ENCODE results near the gene ZFTA. TPM values are rescaled to one million over a fixed set of nuclear protein-coding genes. Genes with fewer than 3 reads are reported as not detected.

Gene ZFTA
- total and polyA plus RNA-seq, 4 donors: 1.7 to 12.1 (median 6.8) TPM

DNA sequence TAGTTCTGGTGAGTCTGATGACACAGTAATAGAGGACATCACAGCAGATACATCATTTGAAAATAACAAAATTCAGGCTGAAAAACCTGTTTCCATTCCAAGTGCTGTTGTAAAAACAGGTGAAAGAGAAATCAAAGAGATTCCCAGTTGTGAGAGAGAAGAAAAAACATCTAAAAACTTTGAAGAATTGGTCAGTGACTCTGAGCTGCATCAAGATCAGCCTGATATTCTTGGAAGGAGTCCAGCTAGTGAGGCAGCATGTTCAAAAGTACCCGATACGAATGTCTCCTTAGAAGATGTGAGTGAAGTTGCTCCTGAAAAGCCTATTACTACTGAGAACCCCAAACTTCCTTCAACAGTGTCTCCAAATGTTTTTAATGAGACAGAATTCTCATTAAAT lies 48.6 kb downstream of the ZFTA start (continued):
- TF ChIP-seq, protein P1, sequence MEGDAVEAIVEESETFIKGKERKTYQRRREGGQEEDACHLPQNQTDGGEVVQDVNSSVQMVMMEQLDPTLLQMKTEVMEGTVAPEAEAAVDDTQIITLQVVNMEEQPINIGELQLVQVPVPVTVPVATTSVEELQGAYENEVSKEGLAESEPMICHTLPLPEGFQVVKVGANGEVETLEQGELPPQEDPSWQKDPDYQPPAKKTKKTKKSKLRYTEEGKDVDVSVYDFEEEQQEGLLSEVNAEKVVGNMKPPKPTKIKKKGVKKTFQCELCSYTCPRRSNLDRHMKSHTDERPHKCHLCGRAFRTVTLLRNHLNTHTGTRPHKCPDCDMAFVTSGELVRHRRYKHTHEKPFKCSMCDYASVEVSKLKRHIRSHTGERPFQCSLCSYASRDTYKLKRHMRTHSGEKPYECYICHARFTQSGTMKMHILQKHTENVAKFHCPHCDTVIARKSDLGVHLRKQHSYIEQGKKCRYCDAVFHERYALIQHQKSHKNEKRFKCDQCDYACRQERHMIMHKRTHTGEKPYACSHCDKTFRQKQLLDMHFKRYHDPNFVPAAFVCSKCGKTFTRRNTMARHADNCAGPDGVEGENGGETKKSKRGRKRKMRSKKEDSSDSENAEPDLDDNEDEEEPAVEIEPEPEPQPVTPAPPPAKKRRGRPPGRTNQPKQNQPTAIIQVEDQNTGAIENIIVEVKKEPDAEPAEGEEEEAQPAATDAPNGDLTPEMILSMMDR (IDR thresholded peaks at IDR 0.05; ENCODE audit: low read depth, low read length, missing input control): no peak
- TF ChIP-seq YY1 (IDR thresholded peaks at IDR 0.05) (no peak), RXRA (IDR thresholded peaks at IDR 0.05) (no peak), GABPA (IDR thresholded peaks at IDR 0.05 in 1 of 2, conservative IDR thresholded peaks at IDR 0.05 in 1 of 2) (no peak), HNF4G (IDR thresholded peaks at IDR 0.05) (no peak), FOXA2 (IDR thresholded peaks at IDR 0.05) (no peak)

DNA sequence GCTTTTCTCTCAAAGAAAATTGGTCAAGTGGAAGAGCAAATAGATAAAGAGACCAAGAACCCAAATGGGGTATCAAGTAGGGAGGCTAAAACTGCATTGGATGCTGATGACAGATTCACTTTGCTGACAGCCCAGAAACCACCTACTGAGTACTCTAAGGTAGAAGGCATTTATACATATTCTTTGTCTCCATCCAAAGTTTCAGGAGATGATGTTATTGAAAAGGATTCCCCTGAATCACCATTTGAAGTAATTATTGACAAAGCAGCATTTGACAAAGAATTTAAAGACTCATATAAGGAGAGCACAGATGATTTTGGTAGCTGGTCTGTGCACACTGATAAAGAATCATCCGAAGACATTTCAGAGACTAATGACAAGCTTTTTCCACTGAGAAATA lies 49.6 kb downstream of the ZFTA start:
- H3K27ac ChIP-seq (ENCODE audit: low read depth in 1 of 2, low read length in 2 of 2): no peak overlapping the region
- no peak overlapping the region for H3K9ac ChIP-seq (ENCODE audit: low read depth in 1 of 2, low read length in 2 of 2)
- no peaks in the 10 kb centered on the region for H3K27me3 ChIP-seq (ENCODE audit: control insufficient read depth in 4 of 4, insufficient read depth in 4 of 4, low read length in 3 of 4)
- H3K36me3 ChIP-seq (ENCODE audit: control insufficient read depth in 4 of 4, insufficient read depth in 3 of 4, low read depth in 1 of 4, low read length in 3 of 4): peaks cover 0 to 3% (median 0%) of the 10 kb centered on the region in 4 donors
- no peaks in the 10 kb centered on the region for H3K9me3 ChIP-seq (ENCODE audit: control insufficient read depth in 4 of 4, low read length in 3 of 4)
- H3K4me3 ChIP-seq (ENCODE audit: low read depth in 1 of 3, low read length in 3 of 3): no peak overlapping the region
- DNase-seq (ENCODE audit: low spot score): no peak
- H3K4me1 ChIP-seq (ENCODE audit: control insufficient read depth in 4 of 4, insufficient read depth in 4 of 4, low read length in 3 of 4): peaks cover 0 to 1% (median 0%) of the 10 kb centered on the region in 4 donors
- WGBS: 82% methylated on average over 1 of the region's 1 CpG
- TF ChIP-seq JUND (IDR thresholded peaks at IDR 0.05) (no peak), SP1 (IDR thresholded peaks at IDR 0.05) (no peak), RAD21 (IDR thresholded peaks at IDR 0.05) (no peak), FOXA1 (IDR thresholded peaks at IDR 0.05) (no peak), REST (IDR thresholded peaks at IDR 0.05) (no peak), HNF4A (conservative IDR thresholded peaks at IDR 0.05) (no peak), FOXA2 (IDR thresholded peaks at IDR 0.05) (no peak), NR2F2 (IDR thresholded peaks at IDR 0.05) (no peak)
- TF ChIP-seq, protein P2, sequence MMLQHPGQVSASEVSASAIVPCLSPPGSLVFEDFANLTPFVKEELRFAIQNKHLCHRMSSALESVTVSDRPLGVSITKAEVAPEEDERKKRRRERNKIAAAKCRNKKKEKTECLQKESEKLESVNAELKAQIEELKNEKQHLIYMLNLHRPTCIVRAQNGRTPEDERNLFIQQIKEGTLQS (IDR thresholded peaks at IDR 0.05): no peak
- TF ChIP-seq, protein P1 (IDR thresholded peaks at IDR 0.05; ENCODE audit: low read depth, low read length, missing input control): no peak

Small RNA genes lying within 50 kb of the gene (small RNA-seq; reads per million reads assigned to genes)
- gene RN7SL596P: not detected

Other genes starting within 250 kb of the ZFTA start
- 10 to 100 TPM in 1 of 2 donors, 1 to 10 TPM in 1; 4.4 to 23.8 TPM for gene PLAAT4, start 232.0 kb downstream of the ZFTA start, total RNA-seq
- 10 to 100 TPM; 65.9 to 86.4 TPM for gene PLAAT4, start 232.0 kb downstream of the ZFTA start, polyA plus RNA-seq
- not detected for gene PLAAT2, start 205.4 kb downstream of the ZFTA start, total RNA-seq
- gene PLAAT2, start 205.4 kb downstream of the ZFTA start, polyA plus RNA-seq: under 1 TPM; 0.32 to 0.44 TPM
- gene PLAAT3, start 154.3 kb downstream of the ZFTA start, total RNA-seq: 10 to 100 TPM; 13.4 to 18.9 TPM
- 10 to 100 TPM; 89.6 to 90.1 TPM for gene PLAAT3, start 154.3 kb downstream of the ZFTA start, polyA plus RNA-seq
- 10 to 100 TPM; 24.5 to 33.6 TPM for gene ATL3, start 97.4 kb downstream of the ZFTA start, total RNA-seq
- 1 to 10 TPM; 5.9 to 7.9 TPM for gene ATL3, start 97.4 kb downstream of the ZFTA start, polyA plus RNA-seq
- gene RTN3, start 87.3 kb downstream of the ZFTA start, total RNA-seq: 10 to 100 TPM; 29.7 to 31.0 TPM
- gene RTN3, start 87.3 kb downstream of the ZFTA start, polyA plus RNA-seq: 10 to 100 TPM; 31.9 to 49.3 TPM
- gene SPINDOC, start 44.7 kb upstream of the ZFTA start, total RNA-seq: 1 to 10 TPM; 3.2 to 3.8 TPM
- 1 to 10 TPM in 1 of 2 donors, under 1 TPM in 1; 0.42 to 2.6 TPM for gene SPINDOC, start 44.7 kb upstream of the ZFTA start, polyA plus RNA-seq
- gene MARK2, start 70.3 kb upstream of the ZFTA start, total RNA-seq: 10 to 100 TPM in 1 of 2 donors, 1 to 10 TPM in 1; 9.5 to 11.6 TPM
- 1 to 10 TPM; 3.4 to 6.6 TPM for gene MARK2, start 70.3 kb upstream of the ZFTA start, polyA plus RNA-seq
- under 1 TPM in 1 of 2 donors, not detected in 1; 0.19 TPM for gene RCOR2, start 148.4 kb upstream of the ZFTA start, total RNA-seq
- gene RCOR2, start 148.4 kb upstream of the ZFTA start, polyA plus RNA-seq: under 1 TPM in 1 of 2 donors, not detected in 1; 0.05 TPM
- gene NAA40, start 170.2 kb upstream of the ZFTA start, total RNA-seq: 1 to 10 TPM; 5.4 to 7.3 TPM
- gene NAA40, start 170.2 kb upstream of the ZFTA start, polyA plus RNA-seq: 1 to 10 TPM; 3.0 to 4.1 TPM
- 100 to 1,000 TPM; 250 to 368 TPM for gene COX8A, start 205.8 kb upstream of the ZFTA start, total RNA-seq
- gene COX8A, start 205.8 kb upstream of the ZFTA start, polyA plus RNA-seq: 100 to 1,000 TPM; 359 to 586 TPM
- gene OTUB1, start 217.7 kb upstream of the ZFTA start, total RNA-seq: 10 to 100 TPM; 18.8 to 21.9 TPM
- gene OTUB1, start 217.7 kb upstream of the ZFTA start, polyA plus RNA-seq: 10 to 100 TPM; 35.1 to 44.6 TPM